Liver (tissue), 3 donors: Measurements from ENCODE around the gene MTERF4.

Experiments used
- GABPA ChIP-seq, 2 donors: IDR thresholded peaks in 1 of 2; conservative IDR thresholded peaks in 1 of 2; 2 replicates each; pipeline ENCODE4 v1.6.1; 2016; ENCODE audit warnings: antibody characterized with exemption in 2 of 2, mild to moderate bottlenecking in 1 of 2, moderate library complexity in 1 of 2
- HNF4A ChIP-seq, 2 donors: conservative IDR thresholded peaks; 2 replicates each; pipeline ENCODE4 v1.6.1; 2016; ENCODE audit warnings: antibody characterized with exemption in 2 of 2, mild to moderate bottlenecking in 2 of 2
- HNF4G ChIP-seq: IDR thresholded peaks from 2 replicates; pipeline ENCODE4 v1.6.1; 2016; ENCODE audit warnings: antibody characterized with exemption
- RAD21 ChIP-seq, 2 donors: IDR thresholded peaks; 2 replicates each; pipeline ENCODE4 v1.6.1; 2016; ENCODE audit warnings: antibody characterized with exemption in 2 of 2, mild to moderate bottlenecking in 2 of 2
- SP1 ChIP-seq: IDR thresholded peaks from 2 replicates; pipeline ENCODE4 v1.6.1; 2018; ENCODE audit warnings: antibody characterized with exemption, mild to moderate bottlenecking
- TAF1 ChIP-seq: conservative IDR thresholded peaks from 2 replicates; pipeline ENCODE4 v1.6.1; 2016; ENCODE audit warnings: antibody characterized with exemption, mild to moderate bottlenecking
- TF ChIP-seq, protein P1 (sequence below): fragments of 150-350 bp; IDR thresholded peaks from 2 replicates; pipeline ENCODE4 v1.5.1; 2017; ENCODE audit warnings: improper control_type of control experiment, low read depth, low read length; ENCODE audit not compliant: missing input control
- TF ChIP-seq, protein P2 (sequence below): IDR thresholded peaks from 2 replicates; pipeline ENCODE4 v1.6.1; 2016; ENCODE audit warnings: antibody characterized with exemption, mild to moderate bottlenecking
- TF ChIP-seq, protein P3 (sequence below): IDR thresholded peaks from 2 replicates; pipeline ENCODE4 v1.6.1; 2016; ENCODE audit warnings: antibody characterized with exemption
- TF ChIP-seq, protein P4 (sequence below): IDR thresholded peaks from 2 replicates; pipeline ENCODE4 v1.6.1; 2016; ENCODE audit warnings: antibody characterized with exemption
- donor health status: healthy.
- donor health status: healthy.

DNA sequence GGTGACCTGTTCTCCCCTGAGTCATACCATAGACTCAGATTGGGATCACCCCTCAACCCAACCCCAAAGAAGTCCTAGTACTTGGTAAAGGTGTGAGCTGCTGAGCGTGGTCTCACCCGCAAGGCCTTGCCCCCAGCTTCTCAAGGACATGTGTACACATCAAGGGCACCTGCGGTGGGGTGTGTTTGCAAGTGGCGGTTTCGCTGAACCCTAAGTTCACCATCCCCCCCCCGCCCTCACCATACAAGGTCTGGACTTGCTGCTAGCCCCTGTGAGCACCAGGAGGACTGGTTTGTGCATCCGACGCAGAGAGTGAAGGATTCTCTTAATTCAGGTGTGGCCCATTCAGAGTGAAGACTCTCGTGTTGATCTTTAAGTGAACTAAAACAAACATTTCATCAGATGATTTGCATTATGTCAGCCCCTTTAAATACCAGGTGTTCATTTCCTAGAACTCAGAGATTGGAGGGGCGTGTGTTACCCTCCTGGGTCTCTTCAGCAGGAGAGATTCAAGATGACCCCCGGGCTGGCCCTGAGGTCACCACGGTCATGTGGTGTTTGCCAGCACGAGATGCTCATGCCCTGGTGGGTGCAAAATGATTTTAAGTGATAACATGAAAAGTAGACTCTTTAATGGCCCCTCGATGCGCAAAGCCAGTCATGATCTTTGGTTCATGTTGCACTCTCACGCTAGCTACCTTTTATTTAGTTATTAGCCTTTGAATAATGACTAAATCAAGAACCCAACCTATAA lies 27.8 kb downstream of the MTERF4 start:
- TF ChIP-seq SP1 (no peak), HNF4A (conservative IDR thresholded peaks at IDR 0.05) (no peak), GABPA (IDR thresholded peaks at IDR 0.05 in 1 of 2, conservative IDR thresholded peaks at IDR 0.05 in 1 of 2) (no peak), RAD21 (IDR thresholded peaks at IDR 0.05) (no peak), HNF4G (no peak), TAF1 (no peak)
- TF ChIP-seq, protein P1, sequence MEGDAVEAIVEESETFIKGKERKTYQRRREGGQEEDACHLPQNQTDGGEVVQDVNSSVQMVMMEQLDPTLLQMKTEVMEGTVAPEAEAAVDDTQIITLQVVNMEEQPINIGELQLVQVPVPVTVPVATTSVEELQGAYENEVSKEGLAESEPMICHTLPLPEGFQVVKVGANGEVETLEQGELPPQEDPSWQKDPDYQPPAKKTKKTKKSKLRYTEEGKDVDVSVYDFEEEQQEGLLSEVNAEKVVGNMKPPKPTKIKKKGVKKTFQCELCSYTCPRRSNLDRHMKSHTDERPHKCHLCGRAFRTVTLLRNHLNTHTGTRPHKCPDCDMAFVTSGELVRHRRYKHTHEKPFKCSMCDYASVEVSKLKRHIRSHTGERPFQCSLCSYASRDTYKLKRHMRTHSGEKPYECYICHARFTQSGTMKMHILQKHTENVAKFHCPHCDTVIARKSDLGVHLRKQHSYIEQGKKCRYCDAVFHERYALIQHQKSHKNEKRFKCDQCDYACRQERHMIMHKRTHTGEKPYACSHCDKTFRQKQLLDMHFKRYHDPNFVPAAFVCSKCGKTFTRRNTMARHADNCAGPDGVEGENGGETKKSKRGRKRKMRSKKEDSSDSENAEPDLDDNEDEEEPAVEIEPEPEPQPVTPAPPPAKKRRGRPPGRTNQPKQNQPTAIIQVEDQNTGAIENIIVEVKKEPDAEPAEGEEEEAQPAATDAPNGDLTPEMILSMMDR: no peak
- TF ChIP-seq, protein P2, sequence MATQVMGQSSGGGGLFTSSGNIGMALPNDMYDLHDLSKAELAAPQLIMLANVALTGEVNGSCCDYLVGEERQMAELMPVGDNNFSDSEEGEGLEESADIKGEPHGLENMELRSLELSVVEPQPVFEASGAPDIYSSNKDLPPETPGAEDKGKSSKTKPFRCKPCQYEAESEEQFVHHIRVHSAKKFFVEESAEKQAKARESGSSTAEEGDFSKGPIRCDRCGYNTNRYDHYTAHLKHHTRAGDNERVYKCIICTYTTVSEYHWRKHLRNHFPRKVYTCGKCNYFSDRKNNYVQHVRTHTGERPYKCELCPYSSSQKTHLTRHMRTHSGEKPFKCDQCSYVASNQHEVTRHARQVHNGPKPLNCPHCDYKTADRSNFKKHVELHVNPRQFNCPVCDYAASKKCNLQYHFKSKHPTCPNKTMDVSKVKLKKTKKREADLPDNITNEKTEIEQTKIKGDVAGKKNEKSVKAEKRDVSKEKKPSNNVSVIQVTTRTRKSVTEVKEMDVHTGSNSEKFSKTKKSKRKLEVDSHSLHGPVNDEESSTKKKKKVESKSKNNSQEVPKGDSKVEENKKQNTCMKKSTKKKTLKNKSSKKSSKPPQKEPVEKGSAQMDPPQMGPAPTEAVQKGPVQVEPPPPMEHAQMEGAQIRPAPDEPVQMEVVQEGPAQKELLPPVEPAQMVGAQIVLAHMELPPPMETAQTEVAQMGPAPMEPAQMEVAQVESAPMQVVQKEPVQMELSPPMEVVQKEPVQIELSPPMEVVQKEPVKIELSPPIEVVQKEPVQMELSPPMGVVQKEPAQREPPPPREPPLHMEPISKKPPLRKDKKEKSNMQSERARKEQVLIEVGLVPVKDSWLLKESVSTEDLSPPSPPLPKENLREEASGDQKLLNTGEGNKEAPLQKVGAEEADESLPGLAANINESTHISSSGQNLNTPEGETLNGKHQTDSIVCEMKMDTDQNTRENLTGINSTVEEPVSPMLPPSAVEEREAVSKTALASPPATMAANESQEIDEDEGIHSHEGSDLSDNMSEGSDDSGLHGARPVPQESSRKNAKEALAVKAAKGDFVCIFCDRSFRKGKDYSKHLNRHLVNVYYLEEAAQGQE: no peak
- TF ChIP-seq, protein P3, sequence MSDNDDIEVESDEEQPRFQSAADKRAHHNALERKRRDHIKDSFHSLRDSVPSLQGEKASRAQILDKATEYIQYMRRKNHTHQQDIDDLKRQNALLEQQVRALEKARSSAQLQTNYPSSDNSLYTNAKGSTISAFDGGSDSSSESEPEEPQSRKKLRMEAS: no peak
- TF ChIP-seq, protein P4, sequence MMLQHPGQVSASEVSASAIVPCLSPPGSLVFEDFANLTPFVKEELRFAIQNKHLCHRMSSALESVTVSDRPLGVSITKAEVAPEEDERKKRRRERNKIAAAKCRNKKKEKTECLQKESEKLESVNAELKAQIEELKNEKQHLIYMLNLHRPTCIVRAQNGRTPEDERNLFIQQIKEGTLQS: no peak
